IPS-15b (cell line): ENCODE measurements around the gene LRFN5.
"Not testable (repeated sequence)": the region's sequence is repeated elsewhere in the genome, so short reads cannot be mapped to it uniquely, and the experiment has no call there.

Experiments used
- H3K27me3 ChIP-seq: one replicate; pipeline ENCODE4 v1.6.1; 2013; ENCODE audit warnings: low read length; ENCODE audit not compliant: control insufficient read depth, insufficient read depth
- H3K36me3 ChIP-seq: one replicate; pipeline ENCODE4 v1.6.1; 2013; ENCODE audit warnings: low read length; ENCODE audit not compliant: control insufficient read depth, insufficient read depth
- H3K4me1 ChIP-seq: one replicate; pipeline ENCODE4 v1.6.1; 2013; ENCODE audit warnings: mild to moderate bottlenecking, low read length; ENCODE audit not compliant: control insufficient read depth, insufficient read depth
- H3K4me3 ChIP-seq: one replicate; pipeline ENCODE4 v1.5.1; 2013; ENCODE audit warnings: low read depth, low read length
- H3K9ac ChIP-seq: one replicate; pipeline ENCODE4 v1.6.1; 2013; ENCODE audit warnings: low read depth, mild to moderate bottlenecking, low read length
- H3K9me3 ChIP-seq: one replicate; pipeline ENCODE4 v1.6.1; 2013; ENCODE audit warnings: mild to moderate bottlenecking, low read length; ENCODE audit not compliant: control insufficient read depth, insufficient read depth

Gene LRFN5

DNA sequence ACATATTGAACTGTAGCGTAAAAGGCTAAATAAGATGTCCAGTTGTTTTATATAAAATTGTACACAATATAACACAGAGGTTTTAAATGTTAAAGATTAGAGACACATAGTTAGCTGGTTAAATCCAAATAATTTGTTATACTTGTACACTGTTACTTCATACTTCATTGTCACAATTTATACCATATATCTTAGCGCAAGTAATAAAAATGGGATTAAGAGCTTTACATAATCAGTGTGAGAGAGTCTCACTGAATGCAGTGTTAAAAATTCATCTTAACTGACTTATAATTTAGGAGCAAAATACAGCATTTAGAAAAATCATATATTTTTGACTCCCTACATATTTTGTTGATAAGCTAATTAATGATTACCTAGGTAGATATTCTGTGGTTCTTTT, 36.1 kb downstream of the LRFN5 start:
- no peaks in the 10 kb centered on the region for H3K27me3 ChIP-seq
- no peak overlapping the region for H3K4me3 ChIP-seq
- peaks cover 11% of the 10 kb centered on the region for H3K4me1 ChIP-seq
- H3K9ac ChIP-seq, result no peak overlapping the region
- H3K36me3 ChIP-seq, result no peaks in the 10 kb centered on the region
- no peaks in the 10 kb centered on the region for H3K9me3 ChIP-seq

DNA sequence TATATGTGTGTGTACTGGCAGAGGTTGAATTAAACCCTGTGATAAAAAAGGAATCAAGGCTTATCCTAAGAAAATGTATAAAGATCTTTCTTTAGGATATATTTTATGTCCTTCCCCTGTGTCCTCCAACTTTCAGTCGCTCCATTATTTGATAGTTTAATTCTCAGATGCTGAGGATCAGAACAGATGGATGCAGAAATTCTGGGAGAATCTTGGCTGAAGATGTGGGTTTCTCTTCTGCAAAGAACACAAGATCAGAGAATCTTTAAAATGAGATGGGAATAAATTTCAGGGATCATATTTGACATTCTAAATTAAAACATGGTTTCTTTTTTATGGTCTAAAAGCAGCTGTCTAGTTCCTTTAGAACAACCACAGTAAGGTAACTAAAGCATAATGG, 37.9 kb downstream of the LRFN5 start:
- H3K4me3 ChIP-seq, result no peak overlapping the region
- peaks cover 11% of the 10 kb centered on the region for H3K4me1 ChIP-seq

DNA sequence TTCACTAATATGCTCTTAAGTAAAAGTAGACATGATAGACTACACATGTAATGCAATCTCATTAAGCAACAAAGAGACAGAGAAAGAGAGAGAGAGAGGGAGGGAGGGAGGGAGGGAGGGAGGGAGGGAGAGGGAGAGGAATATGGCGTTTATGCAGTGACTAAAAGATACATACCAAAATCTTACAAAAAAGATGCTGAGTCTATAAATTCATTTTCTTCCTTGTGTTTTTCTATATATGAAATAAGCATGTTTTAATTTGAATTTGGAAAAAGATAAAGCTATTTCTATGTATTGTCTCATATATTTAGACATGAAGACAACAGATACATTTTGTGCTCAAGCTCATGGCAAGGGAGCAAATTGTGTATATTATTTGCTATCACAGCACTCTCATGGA, 44.1 kb downstream of the LRFN5 start:
- H3K4me3 ChIP-seq, result no peak overlapping the region
- H3K27me3 ChIP-seq, result no peaks in the 10 kb centered on the region
- no peaks in the 10 kb centered on the region for H3K36me3 ChIP-seq
- H3K9ac ChIP-seq, result no peak overlapping the region
- no peaks in the 10 kb centered on the region for H3K9me3 ChIP-seq
- no peaks in the 10 kb centered on the region for H3K4me1 ChIP-seq

More for the DNA sequence above, 37.9 kb downstream of the LRFN5 start:
- no peak overlapping the region for H3K9ac ChIP-seq
- no peaks in the 10 kb centered on the region for H3K36me3 ChIP-seq
- H3K27me3 ChIP-seq, result no peaks in the 10 kb centered on the region
- no peaks in the 10 kb centered on the region for H3K9me3 ChIP-seq

DNA sequence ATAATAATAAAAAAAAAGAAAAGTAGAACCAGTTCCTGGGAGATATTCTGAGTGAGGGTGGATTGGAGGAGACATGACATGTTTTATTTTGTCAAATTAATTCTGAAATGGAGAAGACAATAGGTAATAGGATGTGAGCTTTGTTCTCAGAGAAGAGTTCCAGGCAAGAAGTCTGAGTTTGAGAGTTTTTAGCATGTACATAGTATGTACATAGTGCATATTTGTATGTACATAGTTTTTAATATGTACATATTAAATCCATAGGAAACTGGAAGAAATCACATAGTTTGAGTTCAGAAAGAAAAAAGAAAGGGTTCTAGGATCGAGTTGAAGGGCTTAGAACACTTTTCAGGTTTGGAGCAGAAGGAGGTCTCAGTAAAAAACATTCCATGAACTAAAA, 47.5 kb downstream of the LRFN5 start:
- no peaks in the 10 kb centered on the region for H3K9me3 ChIP-seq
- no peaks in the 10 kb centered on the region for H3K4me1 ChIP-seq
- no peaks in the 10 kb centered on the region for H3K27me3 ChIP-seq
- H3K9ac ChIP-seq, result no peak overlapping the region
- no peak overlapping the region for H3K4me3 ChIP-seq
- H3K36me3 ChIP-seq, result no peaks in the 10 kb centered on the region

DNA sequence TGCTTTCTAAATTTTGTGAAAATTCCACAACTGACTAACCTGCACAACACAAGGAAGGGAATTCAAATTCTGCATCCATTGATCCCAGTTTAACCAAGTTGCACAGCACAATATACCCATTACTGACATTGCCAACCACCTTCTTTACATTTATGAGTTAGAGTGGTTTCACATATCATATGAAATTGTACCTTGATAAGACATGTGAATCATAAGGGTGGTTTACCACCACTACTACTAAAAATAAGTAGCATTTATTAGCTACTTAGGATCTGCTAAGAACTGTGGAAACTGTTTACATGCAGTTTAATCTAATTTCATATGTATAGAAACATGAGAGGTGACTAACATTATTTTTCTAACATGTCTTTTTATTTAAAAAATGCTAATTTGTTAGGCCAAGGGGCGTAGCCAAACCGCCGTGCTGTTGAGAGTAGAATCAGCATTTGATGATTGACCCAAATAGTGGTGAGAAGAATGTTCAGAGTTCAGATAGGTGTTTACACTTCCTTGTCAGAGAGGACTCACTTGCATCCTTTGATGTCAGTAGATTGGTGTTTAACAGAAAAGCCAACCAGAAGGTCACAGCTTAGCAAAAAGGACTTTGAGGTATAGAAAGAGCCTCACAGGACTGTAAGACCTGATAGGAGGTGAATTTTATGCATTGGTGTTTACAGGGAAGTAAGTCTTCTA, 56.2 kb downstream of the LRFN5 start:
- no peaks in the 10 kb centered on the region for H3K36me3 ChIP-seq
- H3K9me3 ChIP-seq, result no peaks in the 10 kb centered on the region
- no peak overlapping the region for H3K4me3 ChIP-seq
- no peak overlapping the region for H3K9ac ChIP-seq
- H3K27me3 ChIP-seq, result no peaks in the 10 kb centered on the region
- peaks cover 4% of the 10 kb centered on the region for H3K4me1 ChIP-seq

DNA sequence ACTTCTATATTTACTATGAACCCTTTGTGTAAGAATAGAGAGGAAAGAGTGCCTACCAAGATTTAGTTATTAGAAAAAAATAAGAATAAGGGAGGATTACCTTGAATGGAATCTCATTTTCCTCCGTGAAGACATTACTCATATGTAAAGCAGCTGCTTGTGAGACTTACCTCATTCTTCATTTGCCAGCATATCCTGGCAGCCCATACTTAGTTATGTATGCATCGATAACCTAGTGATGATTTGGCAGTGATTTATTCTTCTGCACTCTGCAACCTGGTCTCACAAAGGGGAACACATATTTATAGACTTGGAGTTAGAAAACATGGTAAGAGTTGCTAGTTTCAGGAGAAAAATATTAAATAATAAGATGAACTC, 56.8 kb downstream of the LRFN5 start:
- H3K27me3 ChIP-seq, result no peaks in the 10 kb centered on the region
- H3K4me1 ChIP-seq, result peaks cover 4% of the 10 kb centered on the region
- no peaks in the 10 kb centered on the region for H3K9me3 ChIP-seq
- H3K36me3 ChIP-seq, result no peaks in the 10 kb centered on the region
- H3K4me3 ChIP-seq, result no peak overlapping the region
- H3K9ac ChIP-seq, result no peak overlapping the region

DNA sequence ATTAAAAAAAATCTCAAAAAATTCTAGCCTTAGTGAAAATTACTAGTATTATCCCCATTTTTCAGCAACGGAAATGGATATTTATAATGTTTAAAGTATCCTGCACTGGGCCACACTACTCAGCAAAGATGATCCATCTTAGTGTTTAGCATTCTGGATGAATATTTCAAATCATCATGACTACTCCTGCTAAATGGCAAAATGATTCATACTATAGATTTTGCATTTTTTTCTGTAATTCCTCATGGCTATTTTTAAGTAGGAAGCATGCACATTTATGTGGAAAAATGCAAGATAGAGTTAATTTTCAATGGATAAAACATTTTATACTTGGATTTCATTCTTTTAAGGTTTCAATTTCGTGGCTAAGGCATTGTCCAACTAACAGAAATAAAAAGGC, 59.6 kb downstream of the LRFN5 start:
- Histone ChIP-seq H3K9me3 (no peaks in the 10 kb centered on the region), H3K4me3 (no peak overlapping the region), H3K4me1 (peaks cover 4% of the 10 kb centered on the region), H3K9ac (no peak overlapping the region), H3K36me3 (no peaks in the 10 kb centered on the region), H3K27me3 (no peaks in the 10 kb centered on the region)

DNA sequence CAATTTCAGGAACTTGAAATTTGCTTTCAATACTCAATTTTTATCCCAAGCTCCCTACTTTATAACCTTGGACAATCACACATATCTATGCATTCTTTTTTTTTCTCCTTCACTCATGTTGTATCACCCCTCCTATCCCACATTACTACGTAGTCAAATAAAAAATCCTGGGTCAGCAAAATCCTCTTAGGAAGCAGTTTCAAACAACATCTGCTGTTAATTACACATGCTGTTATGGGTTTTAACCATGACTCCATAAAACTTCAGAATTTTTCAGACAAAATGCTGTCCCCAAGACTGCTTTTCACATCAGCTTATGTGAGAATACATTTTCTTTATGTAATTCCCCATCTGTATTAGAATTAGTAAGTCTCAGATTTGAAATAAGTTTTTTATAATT, 61.7 kb downstream of the LRFN5 start:
- Histone ChIP-seq H3K36me3 (no peaks in the 10 kb centered on the region), H3K4me3 (no peak overlapping the region), H3K9ac (no peak overlapping the region), H3K9me3 (no peaks in the 10 kb centered on the region), H3K4me1 (peaks cover under 1% of the 10 kb centered on the region), H3K27me3 (no peaks in the 10 kb centered on the region)

DNA sequence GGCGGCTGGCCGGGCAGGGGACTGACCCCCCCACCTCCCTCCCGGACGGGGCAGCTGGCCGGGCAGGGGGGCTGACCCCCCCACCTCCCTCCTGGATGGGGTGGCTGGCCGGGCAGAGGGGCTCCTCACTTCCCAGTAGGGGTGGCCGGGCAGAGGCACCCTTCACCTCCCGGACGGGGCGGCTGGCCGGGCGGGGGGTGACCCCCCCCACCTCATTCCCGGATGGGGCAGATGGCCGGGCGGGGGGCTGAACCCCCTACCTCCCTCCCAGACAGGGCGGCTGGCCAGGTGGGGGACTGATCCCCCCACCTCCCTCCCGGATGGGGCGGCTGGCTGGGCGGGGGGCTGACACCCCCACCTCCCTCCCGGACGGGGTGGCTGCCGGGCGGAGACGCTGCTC, 66.9 kb downstream of the LRFN5 start:
- not testable (repeated sequence) for H3K4me1 ChIP-seq, H3K4me3 ChIP-seq, H3K27me3 ChIP-seq, H3K9ac ChIP-seq, H3K36me3 ChIP-seq, H3K9me3 ChIP-seq

DNA sequence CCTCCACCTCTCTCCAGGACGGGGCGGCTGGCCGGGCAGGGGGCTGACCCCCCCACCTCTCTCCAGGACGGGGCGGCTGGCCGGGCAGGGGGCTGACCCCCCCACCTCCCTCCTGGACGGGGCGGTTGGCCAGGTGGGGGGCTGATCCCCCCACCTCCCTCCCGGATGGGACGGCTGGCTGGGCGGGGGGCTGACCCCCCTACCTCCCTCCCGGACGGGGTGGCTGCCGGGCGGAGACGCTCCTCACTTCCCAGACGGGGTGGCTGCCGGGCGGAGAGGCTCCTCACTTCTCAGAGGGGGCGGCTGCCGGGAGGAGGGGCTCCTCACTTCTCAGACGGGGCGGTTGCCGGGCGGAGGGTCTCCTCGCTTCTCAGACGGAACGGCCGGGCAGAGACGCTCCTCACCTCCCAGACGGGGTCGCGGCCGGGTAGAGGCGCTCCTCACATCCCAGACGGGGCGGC, 67.9 kb downstream of the LRFN5 start:
- H3K4me3 ChIP-seq, H3K27me3 ChIP-seq, H3K9ac ChIP-seq, H3K9me3 ChIP-seq, H3K4me1 ChIP-seq, H3K36me3 ChIP-seq: not testable (repeated sequence)

DNA sequence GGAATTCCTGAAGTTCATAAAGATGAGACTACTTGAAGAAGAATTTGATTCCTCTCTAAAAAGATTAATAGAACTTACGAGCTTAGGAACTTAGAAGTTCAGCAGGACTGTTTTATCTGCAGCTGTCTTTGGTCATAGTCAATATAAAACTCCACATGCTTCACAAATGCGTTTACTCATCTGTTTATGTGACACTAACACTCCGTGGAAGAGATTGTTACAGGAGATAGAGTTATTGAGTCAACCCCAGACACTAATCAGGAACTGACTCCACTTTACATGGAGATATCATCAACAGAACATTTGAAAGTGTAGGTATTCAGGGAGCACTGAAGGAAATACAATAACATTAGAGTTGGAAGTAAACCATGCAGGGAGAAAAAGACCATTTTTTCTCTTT, 92.8 kb downstream of the LRFN5 start:
- no peaks in the 10 kb centered on the region for H3K9me3 ChIP-seq
- peaks cover 4% of the 10 kb centered on the region for H3K4me1 ChIP-seq
- H3K9ac ChIP-seq, result no peak overlapping the region
- H3K4me3 ChIP-seq, result no peak overlapping the region
- no peaks in the 10 kb centered on the region for H3K27me3 ChIP-seq
- no peaks in the 10 kb centered on the region for H3K36me3 ChIP-seq

DNA sequence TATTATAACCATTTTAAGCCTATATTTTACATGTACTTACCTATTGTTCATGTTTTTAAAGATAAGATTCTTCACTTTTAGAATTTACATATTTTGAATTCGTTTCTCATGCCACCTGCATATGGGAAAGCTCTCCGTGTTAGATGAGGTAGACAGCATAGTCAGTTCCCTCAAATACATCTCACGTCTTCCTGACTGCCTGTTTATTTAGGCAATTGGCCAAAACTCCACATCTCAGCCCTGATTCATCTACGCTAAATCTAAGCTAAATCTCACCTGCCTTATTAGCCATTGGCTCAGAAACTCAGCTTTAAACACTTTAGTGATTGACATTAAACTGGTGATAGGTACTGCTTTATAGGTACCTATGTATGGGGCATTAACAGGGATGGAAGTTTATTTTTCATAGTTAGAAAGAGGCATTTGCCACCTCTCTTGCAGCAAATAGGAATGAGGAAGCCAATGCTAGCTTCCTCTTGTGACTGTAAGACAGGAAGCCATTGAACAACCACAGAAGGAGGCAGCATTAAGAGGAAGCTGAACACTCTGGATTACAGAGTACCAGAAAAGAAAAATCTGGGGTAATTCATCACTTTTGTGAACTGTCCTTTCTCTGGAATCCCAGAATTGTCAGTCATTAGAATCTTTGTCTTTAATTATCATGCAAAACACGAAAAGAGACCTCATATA, 111.9 kb downstream of the LRFN5 start:
- Histone ChIP-seq H3K9me3 (no peaks in the 10 kb centered on the region), H3K4me3 (no peak overlapping the region), H3K36me3 (no peaks in the 10 kb centered on the region), H3K27me3 (no peaks in the 10 kb centered on the region), H3K4me1 (no peaks in the 10 kb centered on the region), H3K9ac (no peak overlapping the region)
